DOHH2 (cell line): ENCODE measurements around the gene PCCA.

Source experiments
- CTCF ChIP-seq: fragments of 200-600 bp; sonication (generic); IDR thresholded peaks from one replicate; pipeline ENCODE4 v1.5.1; 2014; ENCODE audit warnings: antibody characterized with exemption, mild to moderate bottlenecking, low read depth, low read length; ENCODE audit not compliant: poor library complexity, severe bottlenecking
- EZH2phosphoT487 ChIP-seq: fragments of 200-600 bp; sonication (generic); IDR thresholded peaks from 2 replicates; pipeline ENCODE4 v1.6.1; 2017; ENCODE audit warnings: borderline replicate concordance, mild to moderate bottlenecking, antibody characterized with exemption, low read length, moderate library complexity, mixed read lengths

DNA sequence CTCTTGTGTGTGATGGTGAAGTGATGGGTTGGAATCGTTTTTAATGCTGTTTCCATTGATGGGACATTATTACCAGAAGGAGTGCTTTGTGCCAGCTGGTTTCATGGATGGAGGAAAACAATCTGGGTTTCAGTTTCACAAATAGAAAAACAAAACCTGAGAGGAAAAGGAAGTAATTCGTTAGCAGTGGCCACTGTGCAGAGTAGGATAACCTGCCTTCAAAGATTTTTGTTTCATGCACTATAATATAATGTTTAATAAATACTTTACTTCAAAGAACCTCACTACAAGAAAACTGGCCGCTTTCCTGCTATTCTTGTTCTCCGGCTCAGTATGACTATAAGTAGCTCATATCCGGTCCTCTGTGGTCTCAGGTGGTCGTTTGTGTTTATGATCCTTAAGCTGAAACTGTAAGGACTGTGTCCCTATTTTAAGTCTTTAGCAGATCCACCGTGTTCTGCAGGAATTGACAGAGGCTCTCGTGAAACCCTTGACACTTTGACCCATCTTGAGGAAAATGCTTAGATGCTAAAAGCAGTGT lies 395.0 kb downstream of the PCCA start:
- TF ChIP-seq CTCF (no peak), EZH2phosphoT487 (no peak)
